Mesodermal cell (in vitro differentiated cells): Measurements from ENCODE around the gene ITGA7.

Experiments used
- H3K27ac ChIP-seq: 2 replicates; pipeline ENCODE4 v1.7.0; 2013; ENCODE audit warnings: mild to moderate bottlenecking, low read depth, low read length, moderate library complexity; ENCODE audit not compliant: severe bottlenecking
- H3K36me3 ChIP-seq: 2 replicates; pipeline ENCODE4 v1.7.1; 2013; ENCODE audit warnings: mild to moderate bottlenecking, low read length, moderate library complexity; ENCODE audit not compliant: control insufficient read depth, insufficient read depth
- H3K4me1 ChIP-seq: one replicate; pipeline ENCODE4 v1.7.1; 2013; ENCODE audit warnings: mild to moderate bottlenecking, low read length; ENCODE audit not compliant: insufficient read depth, control insufficient read depth, poor library complexity, severe bottlenecking
- H3K4me3 ChIP-seq: 2 replicates; pipeline ENCODE4 v1.7.0; 2013; ENCODE audit warnings: low read length, control low read depth, mild to moderate bottlenecking; ENCODE audit not compliant: insufficient read depth, poor library complexity, severe bottlenecking; ENCODE audit errors: extremely low read depth
- H3K9me3 ChIP-seq: 2 replicates; pipeline ENCODE4 v1.7.1; 2013; ENCODE audit warnings: mild to moderate bottlenecking, low read length, moderate library complexity; ENCODE audit not compliant: control insufficient read depth
- WGBS, 2 experiments: methylation state at CpG; one replicate each; pipeline ENCODE4 v1.1.5; 2013; ENCODE audit warnings: missing lambda C conversion rate in 2 of 2; ENCODE audit not compliant: insufficient coverage in 2 of 2; 5-methylcytosine and 5-hydroxymethylcytosine counted together

Gene ITGA7

GRCh38 chr12:55688716-55689655 lies 18.7 kb downstream of the ITGA7 start:
- H3K4me3 ChIP-seq, result no peak overlapping the region
- H3K36me3 ChIP-seq, result peaks cover 12% of the 10 kb centered on the region
- 89 to 92% methylated on average over 11 to 12 of the region's 16 CpGs for WGBS, 2 experiments

DNA sequence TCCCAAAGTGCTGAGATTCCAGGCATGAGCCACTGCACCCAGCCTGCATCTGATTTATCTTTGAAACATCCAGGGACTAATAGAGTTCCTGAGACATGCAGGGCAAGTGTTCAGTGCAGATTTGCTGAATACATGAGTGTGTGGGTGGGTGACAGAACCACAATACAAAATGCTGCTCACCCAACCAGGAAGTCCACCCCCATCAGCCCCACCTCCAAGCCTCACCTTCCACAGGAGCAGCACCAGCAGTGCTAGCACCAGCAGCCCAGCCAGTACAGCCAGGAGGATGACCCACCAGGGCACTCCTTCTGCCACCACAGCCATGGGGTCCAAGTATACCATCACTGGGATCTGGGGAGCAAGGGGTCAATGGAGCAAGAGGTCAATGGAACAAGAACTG lies 20.0 kb downstream of the ITGA7 start:
- no peaks in the 10 kb centered on the region for H3K4me1 ChIP-seq

More at GRCh38 chr12:55688716-55689655, 18.7 kb downstream of the ITGA7 start:
- H3K9me3 ChIP-seq, result no peaks in the 10 kb centered on the region
- H3K4me1 ChIP-seq, result no peaks in the 10 kb centered on the region
- H3K27ac ChIP-seq, result no peak overlapping the region

DNA sequence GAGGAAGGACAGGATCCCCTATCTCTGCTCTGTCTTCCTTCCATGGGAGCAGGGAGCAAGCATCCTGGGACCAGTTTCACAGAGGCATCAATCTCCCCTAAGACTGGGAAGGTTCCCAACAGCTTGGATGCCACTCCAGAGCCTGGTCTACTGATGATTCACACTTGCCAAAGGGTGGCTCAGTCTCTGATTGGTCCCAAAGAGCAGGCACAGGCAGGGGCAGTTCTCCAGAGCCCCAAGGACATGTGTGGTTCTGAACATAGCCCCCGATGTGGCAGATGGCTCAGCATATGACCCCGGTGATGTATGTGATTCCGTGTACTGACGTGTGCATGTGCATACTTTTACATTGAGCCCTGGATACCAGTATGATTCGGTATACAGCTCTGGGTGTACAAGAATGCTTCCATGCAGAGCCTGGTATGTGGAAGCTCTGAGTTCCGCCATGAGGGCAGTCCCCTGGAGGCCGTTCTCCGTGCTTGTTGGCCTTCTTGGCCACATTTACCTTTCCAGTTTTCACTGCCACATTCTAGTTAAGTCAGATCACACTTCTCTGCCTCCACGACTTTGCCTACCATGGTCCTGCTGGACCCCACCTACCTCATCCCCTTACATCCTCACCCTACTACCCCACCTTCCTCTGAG lies 21.2 kb downstream of the ITGA7 start:
- Histone ChIP-seq H3K4me1 (peaks cover 4% of the 10 kb centered on the region), H3K9me3 (no peaks in the 10 kb centered on the region), H3K36me3 (peaks cover 9% of the 10 kb centered on the region), H3K4me3 (no peak overlapping the region), H3K27ac (no peak overlapping the region)
- 89 to 92% methylated on average over 9 of the region's 9 CpGs for WGBS, 2 experiments

More for the DNA sequence above, 20.0 kb downstream of the ITGA7 start:
- Histone ChIP-seq H3K9me3 (no peaks in the 10 kb centered on the region), H3K4me3 (no peak overlapping the region), H3K36me3 (peaks cover 12% of the 10 kb centered on the region), H3K27ac (no peak overlapping the region)

DNA sequence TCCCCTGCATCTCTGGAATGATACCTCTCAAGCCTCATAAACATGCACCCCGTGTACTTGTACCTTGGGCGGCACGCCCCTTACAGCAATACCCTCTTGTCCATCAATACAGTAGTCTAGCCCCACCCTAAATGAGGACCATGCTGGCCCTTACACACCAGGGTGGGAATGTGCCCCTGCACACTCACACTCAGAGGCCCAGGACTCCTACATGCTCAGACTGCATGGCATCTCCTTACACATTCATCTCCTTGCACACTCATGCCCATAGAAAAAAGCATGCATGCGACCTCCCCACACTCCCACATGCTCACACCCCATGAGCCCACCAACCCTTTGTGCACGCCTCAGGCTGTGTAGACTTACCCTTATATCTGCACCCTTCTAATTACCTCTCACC lies 22.0 kb downstream of the ITGA7 start:
- H3K4me3 ChIP-seq, result no peak overlapping the region
- H3K36me3 ChIP-seq, result peaks cover 9% of the 10 kb centered on the region
- H3K9me3 ChIP-seq, result no peaks in the 10 kb centered on the region
- no peak overlapping the region for H3K27ac ChIP-seq
- peaks cover 8% of the 10 kb centered on the region for H3K4me1 ChIP-seq
- WGBS, 2 experiments, result 89 to 93% methylated on average over 5 of the region's 5 CpGs

DNA sequence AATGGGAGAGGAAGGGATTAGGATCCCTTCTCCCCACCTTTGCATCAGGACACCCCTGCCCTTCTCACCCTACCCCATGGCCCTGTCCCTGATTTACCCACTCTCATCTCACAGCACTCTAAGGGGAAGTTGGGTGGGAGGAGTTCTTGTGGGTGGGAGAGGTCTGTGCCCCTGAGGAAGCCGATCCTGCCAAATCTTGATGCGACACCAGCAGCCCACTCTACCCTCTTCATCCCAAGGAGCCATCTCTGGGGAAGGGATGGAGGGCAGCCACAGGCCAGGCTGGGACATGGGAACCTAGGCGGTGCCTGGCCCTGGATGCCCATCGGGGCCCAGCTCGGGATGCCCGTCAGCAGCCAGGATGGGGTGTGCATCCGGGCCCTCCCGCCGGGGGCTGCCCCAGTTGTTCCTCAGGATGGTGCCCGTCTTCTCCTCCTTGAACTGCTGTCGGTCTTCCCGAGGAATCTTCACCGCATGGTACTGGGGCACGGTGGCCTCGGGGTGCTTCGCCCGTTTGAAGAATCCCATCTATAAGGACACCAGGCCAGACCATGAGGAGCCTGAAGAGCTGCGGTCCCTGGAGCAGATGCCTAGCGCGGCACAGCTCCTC lies 22.8 kb downstream of the ITGA7 start:
- peaks cover 8% of the 10 kb centered on the region for H3K4me1 ChIP-seq
- H3K27ac ChIP-seq, result no peak overlapping the region
- no peak overlapping the region for H3K4me3 ChIP-seq
- 95 to 96% methylated on average over 7 to 12 of the region's 20 CpGs for WGBS, 2 experiments
- peaks cover 9% of the 10 kb centered on the region for H3K36me3 ChIP-seq
- no peaks in the 10 kb centered on the region for H3K9me3 ChIP-seq

GRCh38 chr12:55683676-55684075 lies 24.0 kb downstream of the ITGA7 start:
- H3K4me1 ChIP-seq, result peaks cover 8% of the 10 kb centered on the region
- peaks cover 9% of the 10 kb centered on the region for H3K36me3 ChIP-seq
- WGBS, 2 experiments, result 76 to 86% methylated on average over 7 of the region's 7 CpGs
- H3K4me3 ChIP-seq, result no peak overlapping the region
- no peaks in the 10 kb centered on the region for H3K9me3 ChIP-seq
- no peak overlapping the region for H3K27ac ChIP-seq

DNA sequence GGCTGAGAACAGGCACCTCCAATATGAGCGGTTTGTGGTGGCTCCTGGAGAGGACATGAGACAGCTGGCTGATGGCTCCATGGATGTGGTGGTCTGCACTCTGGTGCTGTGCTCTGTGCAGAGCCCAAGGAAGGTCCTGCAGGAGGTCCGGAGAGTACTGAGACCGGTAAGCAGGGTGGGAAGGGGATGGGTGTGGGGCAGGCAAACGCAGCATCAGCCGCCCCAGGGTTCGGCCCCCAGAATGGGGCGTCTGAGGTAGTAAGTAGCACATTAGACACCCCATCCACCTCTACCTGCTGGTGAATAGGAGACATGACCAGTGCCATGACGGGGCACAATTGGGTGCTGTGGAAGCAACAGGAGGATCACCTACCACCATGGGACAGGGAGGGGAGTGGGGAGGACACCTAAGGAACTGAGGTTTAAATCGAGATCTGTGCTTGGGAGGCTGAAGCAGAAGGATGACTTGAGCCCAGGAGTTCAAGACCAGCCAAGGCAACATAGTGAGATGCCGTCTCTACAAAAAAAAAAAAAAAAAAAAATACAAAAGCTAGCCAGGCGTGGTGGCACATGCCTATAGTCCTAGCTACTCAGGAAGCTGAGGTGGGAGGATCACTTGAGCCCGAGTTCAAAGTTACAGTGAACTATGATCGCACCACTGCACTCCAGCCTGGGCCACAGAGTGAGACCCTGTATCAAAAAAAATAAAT lies 25.5 kb downstream of the ITGA7 start:
- no peak overlapping the region for H3K4me3 ChIP-seq
- H3K36me3 ChIP-seq, result peaks cover 7% of the 10 kb centered on the region
- 91 to 100% methylated on average over 2 to 9 of the region's 13 CpGs for WGBS, 2 experiments
- H3K27ac ChIP-seq, result peak overlapping the region; percentile 43
- no peaks in the 10 kb centered on the region for H3K9me3 ChIP-seq
- peaks cover 8% of the 10 kb centered on the region for H3K4me1 ChIP-seq

- no peak overlapping the region for H3K4me3 ChIP-seq
- H3K27ac ChIP-seq, result peak overlapping the region; percentile 43
Observed at GRCh38 chr12:55681142-55682077, 26.3 kb downstream of the ITGA7 start.

GRCh38 chr12:55679691-55680090 lies 28.0 kb downstream of the ITGA7 start:
- WGBS, 2 experiments, result 95 to 97% methylated on average over 5 of the region's 5 CpGs
- peaks cover 8% of the 10 kb centered on the region for H3K4me1 ChIP-seq
- peaks cover under 1% of the 10 kb centered on the region for H3K36me3 ChIP-seq

More at GRCh38 chr12:55681142-55682077, 26.3 kb downstream of the ITGA7 start:
- peaks cover 7% of the 10 kb centered on the region for H3K36me3 ChIP-seq
- H3K4me1 ChIP-seq, result peaks cover 8% of the 10 kb centered on the region
- WGBS, 2 experiments, result 42 to 52% methylated on average over 11 to 12 of the region's 17 CpGs
- H3K9me3 ChIP-seq, result no peaks in the 10 kb centered on the region

More at GRCh38 chr12:55679691-55680090, 28.0 kb downstream of the ITGA7 start:
- H3K27ac ChIP-seq, result no peak overlapping the region
- H3K9me3 ChIP-seq, result no peaks in the 10 kb centered on the region
- no peak overlapping the region for H3K4me3 ChIP-seq
